GM12878 (cell line): ENCODE results near the gene CSPG5. TPM values are rescaled to one million over a fixed set of nuclear protein-coding genes. Genes with fewer than 3 reads are reported as not detected.

Experiments used
- ATAC-seq: fragments of 200-7000 bp; cut with Tn5 transposase; 3 replicates; pipeline ENCODE4 v1.9.1; 2020; ENCODE audit warnings: mild to moderate bottlenecking, moderate library complexity
- BruUV-seq: library from RNA; stranded (reverse); fragments of 400-500 nt; replicated peaks from 2 replicates; lab custom pipeline; 2021; lab: Mats Ljungman, UMichigan
- CTCF ChIA-PET: fragments of 300-600 bp; sonication (Branson Sonifier 250); formaldehyde crosslinking; extraction: SDS; loops from one replicate; lab custom pipeline; 2021; ENCODE audit warnings: inconsistent platforms; lab: Yijun Ruan, JAX
- POLR2A ChIA-PET: fragments of 350-600 bp; formaldehyde crosslinking; extraction: SDS; loops from one replicate; lab custom pipeline; 2021; ENCODE audit warnings: inconsistent platforms; lab: Charles Lee
- RAD21 ChIA-PET: fragments of 300-600 bp; sonication (Branson Sonifier 250); formaldehyde crosslinking; loops from one replicate; lab custom pipeline; 2023; ENCODE audit warnings: antibody characterized with exemption; ENCODE audit not compliant: unreplicated experiment; lab: Charles Lee
- SMC1A ChIA-PET: fragments of 300-600 bp; sonication (Branson Sonifier 250); formaldehyde crosslinking; loops from one replicate; lab custom pipeline; 2023; ENCODE audit not compliant: unreplicated experiment, uncharacterized antibody; lab: Charles Lee
- DNase-seq: peaks from one replicate; pipeline ENCODE4 v3.0.0-alpha.2; 2011; ENCODE audit warnings: low read depth, low spot score
- FAIRE-seq: peaks from 3 replicates; lab custom pipeline; 2011; peaks lifted over from hg19 to GRCh38; lab: Jason Lieb, UNC
- H2AFZ ChIP-seq: 2 replicates; pipeline ENCODE4 v1.6.0; 2011; ENCODE audit warnings: low read depth, low read length, control low read depth; ENCODE audit not compliant: control insufficient read depth
- H3K27ac ChIP-seq: 2 replicates; pipeline ENCODE4 v1.5.1; 2011; ENCODE audit warnings: control low read depth; ENCODE audit not compliant: control insufficient read depth, insufficient read depth
- H3K27me3 ChIP-seq, 2 experiments: replicated peaks in 1 of 2; 2 replicates each; pipeline versions ENCODE4 v1.6.0 to v1.6.1; 2011; ENCODE audit warnings: low read length in 1 of 2; ENCODE audit not compliant: control insufficient read depth in 2 of 2, insufficient read depth in 2 of 2
- H3K36me3 ChIP-seq, 2 experiments: 2 replicates each; pipeline ENCODE4 v1.5.1; 2011; ENCODE audit warnings: low read length in 1 of 2; ENCODE audit not compliant: control insufficient read depth in 2 of 2, insufficient read depth in 2 of 2
- H3K4me1 ChIP-seq: 2 replicates; pipeline ENCODE4 v1.6.1; 2011; ENCODE audit warnings: mild to moderate bottlenecking, low read length, moderate library complexity, mixed read lengths; ENCODE audit not compliant: control insufficient read depth, insufficient read depth
- H3K4me2 ChIP-seq: 2 replicates; pipeline ENCODE4 v1.6.0; 2011; ENCODE audit warnings: control low read depth; ENCODE audit not compliant: control insufficient read depth, insufficient read depth
- H3K4me3 ChIP-seq: fragments of 200-600 bp; sonication (generic); 2 replicates; pipeline ENCODE4 v1.5.1; 2016
- H3K79me2 ChIP-seq: 2 replicates; pipeline ENCODE4 v1.6.0; 2011; ENCODE audit warnings: low read length; ENCODE audit not compliant: control insufficient read depth, insufficient read depth
- H3K9ac ChIP-seq: 2 replicates; pipeline ENCODE4 v1.8.0; 2011; ENCODE audit warnings: low read length, control low read depth, mixed read lengths; ENCODE audit not compliant: control insufficient read depth, insufficient read depth
- H3K9me3 ChIP-seq: replicated peaks from 3 replicates; pipeline ENCODE4 v1.5.1; 2011; ENCODE audit warnings: mild to moderate bottlenecking, low read length; ENCODE audit not compliant: control insufficient read depth, insufficient read depth
- H4K20me1 ChIP-seq: 2 replicates; pipeline ENCODE4 v1.6.0; 2011; ENCODE audit not compliant: control insufficient read depth, insufficient read depth
- BCL11A ChIP-seq: IDR thresholded peaks from 2 replicates; pipeline ENCODE4 v1.6.1; 2011; ENCODE audit warnings: low read depth, low read length
- EED ChIP-seq: sonication (generic); IDR thresholded peaks from 2 replicates; pipeline ENCODE4 v1.6.1; 2016; ENCODE audit warnings: antibody characterized with exemption, low read depth
- EZH2 ChIP-seq: IDR thresholded peaks from 2 replicates; pipeline ENCODE4 v1.6.1; 2012; ENCODE audit warnings: low read depth, mild to moderate bottlenecking, control low read depth, inconsistent platforms, low read length, borderline replicate concordance; ENCODE audit not compliant: control insufficient read depth
- LARP7 ChIP-seq: fragments of 450-650 bp; IDR thresholded peaks from 2 replicates; pipeline ENCODE4 v1.6.1; 2017; ENCODE audit warnings: mild to moderate bottlenecking
- NBN ChIP-seq: fragments of 450-650 bp; IDR thresholded peaks from 2 replicates; pipeline ENCODE4 v1.6.1; 2016
- POLR2AphosphoS5 ChIP-seq: IDR thresholded peaks from 2 replicates; pipeline ENCODE4 v1.6.1; 2011; ENCODE audit warnings: mild to moderate bottlenecking, low read length, inconsistent platforms
- POU2F2 ChIP-seq: IDR thresholded peaks from 3 replicates; pipeline ENCODE4 v1.6.1; 2011; ENCODE audit warnings: low read depth, mild to moderate bottlenecking, low read length, borderline replicate concordance
- RFX5 ChIP-seq: IDR thresholded peaks from 2 replicates; pipeline ENCODE4 v1.6.1; 2011; ENCODE audit warnings: low read depth, low read length, improper control_type of control experiment
- TCF7 ChIP-seq: IDR thresholded peaks from 2 replicates; pipeline ENCODE4 v1.6.1; 2014; ENCODE audit warnings: antibody characterized with exemption, borderline replicate concordance
- ZNF24 ChIP-seq: fragments of 450-650 bp; IDR thresholded peaks from 2 replicates; pipeline ENCODE4 v1.6.1; 2017; ENCODE audit warnings: antibody characterized with exemption, mild to moderate bottlenecking
- in situ Hi-C: fragments of 300-500 bp; cut with MboI; formaldehyde crosslinking; loops from 9 replicates; pipeline ENCODE4 v1.14.3; 2018; ENCODE audit warnings: mixed read lengths
- intact Hi-C: fragments of 100-400 bp; cut with micrococcal nuclease; formaldehyde crosslinking; loops from one replicate; pipeline ENCODE4 v1.14.2; 2022; ENCODE audit not compliant: unreplicated experiment
- polyA plus RNA-seq, 11 experiments: library from polyadenylated mRNA; depleted of rRNA in 4 of 11; unstranded in 6 of 11; stranded (reverse) in 5 of 11; fragments of >200 nt; fragmentation: Nextera tagmentation in 4 of 11; fragmentation: Illumina TruSeq in 1 of 11; extraction: Ambion mirVana in 4 of 11; extraction: Trizol in 1 of 11; gene quantifications; 1 replicate in 1 of 11; 2 replicates in 10 of 11; pipeline versions ENCODE4 v1.2.1 to v1.2.3, GENCODE V29; 2011 to 2016; ENCODE audit warnings: inconsistent platforms in 2 of 11, missing spikeins in 2 of 11, low read depth in 1 of 11
- total RNA-seq, 4 experiments: library from RNA; depleted of rRNA in 3 of 4; stranded (reverse); fragments of >200 nt in 3 of 4; fragmentation: Illumina TruSeq in 1 of 4; extraction: Trizol in 1 of 4; gene quantifications; 2 replicates each; pipeline versions ENCODE4 v1.2.1 to v1.2.3, GENCODE V29; 2013 to 2021
- TF ChIP-seq, protein P1 (sequence below): fragments of 450-650 bp; IDR thresholded peaks from 2 replicates; pipeline ENCODE4 v1.6.1; 2018; ENCODE audit warnings: mild to moderate bottlenecking, low read depth, moderate library complexity; ENCODE audit not compliant: partially characterized antibody
- TF ChIP-seq, protein P2 (sequence below): IDR thresholded peaks from 2 replicates; pipeline ENCODE4 v1.6.1; 2011; ENCODE audit warnings: borderline replicate concordance, low read depth, mild to moderate bottlenecking, moderate library complexity, mixed read lengths, low read length; ENCODE audit not compliant: insufficient read depth; ENCODE audit errors: extremely low read length

CSPG5 gene
- total and polyA plus RNA-seq, 10 of the 15 experiments (the other 5 are each of a cell fraction or from before 2014, with no cell fraction given) = 0.08 to 0.17 TPM; not detected in 8

DNA sequence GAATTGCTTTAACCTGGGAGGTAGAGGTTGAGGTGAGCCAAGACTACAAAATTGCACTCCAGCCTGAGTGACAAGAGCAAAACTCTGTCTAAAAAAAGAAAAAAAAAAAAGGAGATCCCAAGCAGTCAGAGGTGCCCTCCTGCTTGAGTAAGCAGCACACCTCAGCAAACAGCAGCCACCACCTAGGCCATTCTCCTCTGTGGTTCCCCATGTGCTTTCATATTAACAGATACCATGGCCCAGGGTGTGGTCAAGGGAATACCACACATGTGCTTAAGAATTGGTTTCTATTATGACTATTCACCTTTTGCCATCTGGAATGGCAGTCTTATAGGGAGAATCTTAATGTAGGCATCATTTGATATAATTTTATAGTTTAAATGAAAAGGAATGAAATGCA is 24.7 kb upstream of the CSPG5 start:
- no peak for DNase-seq
- TF ChIP-seq NBN = no peak
- TF ChIP-seq EZH2 = no peak
- TF ChIP-seq LARP7 = no peak
- TF ChIP-seq, protein P1, sequence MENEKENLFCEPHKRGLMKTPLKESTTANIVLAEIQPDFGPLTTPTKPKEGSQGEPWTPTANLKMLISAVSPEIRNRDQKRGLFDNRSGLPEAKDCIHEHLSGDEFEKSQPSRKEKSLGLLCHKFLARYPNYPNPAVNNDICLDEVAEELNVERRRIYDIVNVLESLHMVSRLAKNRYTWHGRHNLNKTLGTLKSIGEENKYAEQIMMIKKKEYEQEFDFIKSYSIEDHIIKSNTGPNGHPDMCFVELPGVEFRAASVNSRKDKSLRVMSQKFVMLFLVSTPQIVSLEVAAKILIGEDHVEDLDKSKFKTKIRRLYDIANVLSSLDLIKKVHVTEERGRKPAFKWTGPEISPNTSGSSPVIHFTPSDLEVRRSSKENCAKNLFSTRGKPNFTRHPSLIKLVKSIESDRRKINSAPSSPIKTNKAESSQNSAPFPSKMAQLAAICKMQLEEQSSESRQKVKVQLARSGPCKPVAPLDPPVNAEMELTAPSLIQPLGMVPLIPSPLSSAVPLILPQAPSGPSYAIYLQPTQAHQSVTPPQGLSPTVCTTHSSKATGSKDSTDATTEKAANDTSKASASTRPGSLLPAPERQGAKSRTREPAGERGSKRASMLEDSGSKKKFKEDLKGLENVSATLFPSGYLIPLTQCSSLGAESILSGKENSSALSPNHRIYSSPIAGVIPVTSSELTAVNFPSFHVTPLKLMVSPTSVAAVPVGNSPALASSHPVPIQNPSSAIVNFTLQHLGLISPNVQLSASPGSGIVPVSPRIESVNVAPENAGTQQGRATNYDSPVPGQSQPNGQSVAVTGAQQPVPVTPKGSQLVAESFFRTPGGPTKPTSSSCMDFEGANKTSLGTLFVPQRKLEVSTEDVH = no peak
- TF ChIP-seq POLR2AphosphoS5 = no peak
- no peak for TF ChIP-seq POU2F2
- TF ChIP-seq EED = no peak
- no peak for TF ChIP-seq TCF7
- no peak for TF ChIP-seq RFX5
- no peak for TF ChIP-seq BCL11A
- TF ChIP-seq, protein P2, sequence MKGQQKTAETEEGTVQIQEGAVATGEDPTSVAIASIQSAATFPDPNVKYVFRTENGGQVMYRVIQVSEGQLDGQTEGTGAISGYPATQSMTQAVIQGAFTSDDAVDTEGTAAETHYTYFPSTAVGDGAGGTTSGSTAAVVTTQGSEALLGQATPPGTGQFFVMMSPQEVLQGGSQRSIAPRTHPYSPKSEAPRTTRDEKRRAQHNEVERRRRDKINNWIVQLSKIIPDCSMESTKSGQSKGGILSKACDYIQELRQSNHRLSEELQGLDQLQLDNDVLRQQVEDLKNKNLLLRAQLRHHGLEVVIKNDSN = no peak
- TF ChIP-seq ZNF24 = no peak
- Histone ChIP-seq H3K4me3 (no peak overlapping the region), H3K4me2 (no peak overlapping the region), H3K27ac (no peak overlapping the region), H3K9ac (no peak overlapping the region), H3K36me3 (peaks cover 10 to 22% of the 10 kb centered on the region in 2 experiments), H3K27me3 (no peaks in the 10 kb centered on the region), H4K20me1 (no peaks in the 10 kb centered on the region), H3K4me1 (no peaks in the 10 kb centered on the region), H2AFZ (no peak overlapping the region), H3K79me2 (no peaks in the 10 kb centered on the region), H3K9me3 (no peaks in the 10 kb centered on the region)
- no peak for ATAC-seq
- in situ Hi-C loops (no loop called here), intact Hi-C loops (no loop called here)
- POLR2A ChIA-PET = interaction anchor here (0.7 kb wide), 1 partner anchor 1978 kb away, joined by 3 read pairs; no protein-coding TSS in a partner anchor
- RAD21 ChIA-PET = no interaction called here
- FAIRE-seq = no peak
- no TSS peak for BruUV-seq
- SMC1A ChIA-PET = no interaction called here
- CTCF ChIA-PET = interaction anchor here (0.9 to 1.1 kb wide), 2 partner anchors 11 to 13 kb away, joined by 3 read pairs; no protein-coding TSS in a partner anchor
